Measurements from ENCODE around the gene ITPK1. TPM values are rescaled to one million over a fixed set of nuclear protein-coding genes. Genes with fewer than 3 reads are reported as not detected.
A peak's percentile ranks its signal among the peaks of the same experiment; 100 is the strongest.

ITPK1 gene
- total RNA-seq, 1 experiment from 2014 or later, result 133 TPM

DNA sequence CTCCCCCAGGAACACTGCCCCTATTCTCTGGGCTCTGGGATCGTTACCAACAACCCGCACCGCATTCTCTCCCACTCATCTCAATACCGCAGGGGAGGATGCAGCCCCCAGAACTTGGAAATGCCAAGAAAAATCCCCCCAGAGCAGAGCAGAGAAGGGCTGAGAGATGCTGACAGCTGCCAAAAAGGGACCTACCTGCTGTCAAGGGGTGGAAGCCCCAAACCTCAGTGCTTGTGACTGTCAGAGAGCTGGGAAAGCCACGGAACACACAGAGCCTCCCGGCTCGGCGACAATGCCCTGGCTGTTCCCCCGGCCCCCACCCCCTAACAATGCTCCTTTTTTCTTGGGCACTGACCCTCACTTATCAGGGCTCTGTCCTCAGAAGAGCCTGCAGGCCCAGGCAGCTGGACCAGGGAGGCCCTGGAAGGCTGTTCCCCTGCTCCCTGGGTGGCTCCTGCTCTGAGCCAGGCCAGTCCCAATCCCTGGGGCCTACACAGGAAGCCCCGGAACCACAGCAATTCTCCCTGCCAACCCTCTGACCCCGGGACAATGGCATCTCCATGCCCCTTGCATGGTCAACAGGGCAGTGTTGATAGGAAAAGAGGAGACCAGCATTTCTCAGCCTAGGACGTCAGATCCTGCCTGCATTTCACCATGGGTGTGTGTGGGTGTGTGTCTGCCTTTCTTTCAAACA lies 78.9 kb downstream of the ITPK1 start:
- peak; percentile 58 for DNase-seq (ENCODE audit: unreplicated experiment)
- TF ChIP-seq, protein P1, sequence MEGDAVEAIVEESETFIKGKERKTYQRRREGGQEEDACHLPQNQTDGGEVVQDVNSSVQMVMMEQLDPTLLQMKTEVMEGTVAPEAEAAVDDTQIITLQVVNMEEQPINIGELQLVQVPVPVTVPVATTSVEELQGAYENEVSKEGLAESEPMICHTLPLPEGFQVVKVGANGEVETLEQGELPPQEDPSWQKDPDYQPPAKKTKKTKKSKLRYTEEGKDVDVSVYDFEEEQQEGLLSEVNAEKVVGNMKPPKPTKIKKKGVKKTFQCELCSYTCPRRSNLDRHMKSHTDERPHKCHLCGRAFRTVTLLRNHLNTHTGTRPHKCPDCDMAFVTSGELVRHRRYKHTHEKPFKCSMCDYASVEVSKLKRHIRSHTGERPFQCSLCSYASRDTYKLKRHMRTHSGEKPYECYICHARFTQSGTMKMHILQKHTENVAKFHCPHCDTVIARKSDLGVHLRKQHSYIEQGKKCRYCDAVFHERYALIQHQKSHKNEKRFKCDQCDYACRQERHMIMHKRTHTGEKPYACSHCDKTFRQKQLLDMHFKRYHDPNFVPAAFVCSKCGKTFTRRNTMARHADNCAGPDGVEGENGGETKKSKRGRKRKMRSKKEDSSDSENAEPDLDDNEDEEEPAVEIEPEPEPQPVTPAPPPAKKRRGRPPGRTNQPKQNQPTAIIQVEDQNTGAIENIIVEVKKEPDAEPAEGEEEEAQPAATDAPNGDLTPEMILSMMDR (IDR thresholded peaks at IDR 0.05; ENCODE audit: unreplicated experiment), result no peak
- intact Hi-C loops (cut with micrococcal nuclease), result no loop called here
- peaks cover 67% of the 10 kb centered on the region for H3K4me1 Mint-ChIP-seq (ENCODE audit: insufficient read depth, unreplicated experiment)
- ChIA-PET POLR2A (interaction anchor here (0.5 kb wide), 1 partner anchor 210 kb away, joined by 3 read pairs; no protein-coding TSS in a partner anchor), CTCF (interaction anchor here (0.6 to 1.0 kb wide), 5 partner anchors 26 to 1547 kb away, joined by 3 read pairs; no protein-coding TSS in a partner anchor)
- peak overlapping the region; percentile 39 for H3K4me3 Mint-ChIP-seq (ENCODE audit: unreplicated experiment)
- H3K27me3 Mint-ChIP-seq (ENCODE audit: insufficient read depth, unreplicated experiment), result no peaks in the 10 kb centered on the region
- H3K27ac Mint-ChIP-seq (ENCODE audit: low read depth, unreplicated experiment), result peak overlapping the region; percentile 84
- no peaks in the 10 kb centered on the region for H3K9me3 Mint-ChIP-seq (ENCODE audit: unreplicated experiment)
- peaks cover 9% of the 10 kb centered on the region for H3K36me3 Mint-ChIP-seq (ENCODE audit: insufficient read depth, unreplicated experiment)
- no TSS peak for BruUV-seq (replicated peaks)

DNA sequence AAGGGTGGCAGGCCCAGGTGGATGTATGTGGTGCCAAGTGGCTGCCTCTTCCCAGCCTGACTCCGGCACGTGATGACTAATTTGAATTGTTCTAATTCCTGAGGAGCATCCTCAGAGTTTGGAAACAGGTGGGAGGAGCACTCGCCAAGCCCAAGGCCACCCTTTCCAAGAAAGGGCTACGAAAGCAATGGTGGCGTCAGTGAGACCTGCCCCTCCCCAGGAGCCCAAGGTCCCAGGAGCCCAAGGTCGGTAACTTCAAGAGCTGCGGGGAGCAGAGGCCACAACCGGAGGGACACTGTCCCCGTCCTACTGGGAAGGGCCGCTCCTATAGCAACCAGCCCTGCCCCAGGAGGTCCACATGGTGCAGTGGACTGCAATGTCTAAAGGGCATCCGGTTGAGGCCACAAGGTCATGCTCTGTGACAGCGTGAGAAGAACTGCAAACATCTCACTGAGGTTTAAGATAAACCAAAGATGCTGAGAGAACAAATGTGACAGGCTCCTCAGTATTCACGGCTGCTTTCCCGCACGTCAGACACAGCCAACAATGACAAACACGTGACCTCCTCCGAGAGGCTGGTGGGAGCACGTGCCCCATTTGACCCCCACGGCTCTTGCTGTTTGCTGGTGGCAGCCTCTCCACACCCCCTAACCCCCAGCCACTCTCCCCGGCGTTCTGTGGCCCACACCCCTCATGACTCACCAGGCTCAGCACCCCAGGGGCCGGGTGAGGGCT lies 79.6 kb downstream of the ITPK1 start:
- ChIA-PET CTCF (interaction anchor here (0.6 to 1.6 kb wide), 3 partner anchors 75 to 1548 kb away, joined by 3 to 5 read pairs (median 3); no protein-coding TSS in a partner anchor), POLR2A (interaction anchor here (0.7 to 1.7 kb wide), 2 partner anchors 8 to 169 kb away, joined by 3 to 5 read pairs; no protein-coding TSS in a partner anchor)
- intact Hi-C loops (cut with micrococcal nuclease), result no loop called here
- no TSS peak for BruUV-seq (replicated peaks)
- H3K4me1 Mint-ChIP-seq (ENCODE audit: insufficient read depth, unreplicated experiment), result peaks cover 65% of the 10 kb centered on the region
- H3K36me3 Mint-ChIP-seq (ENCODE audit: insufficient read depth, unreplicated experiment), result peaks cover 9% of the 10 kb centered on the region
- no peaks in the 10 kb centered on the region for H3K9me3 Mint-ChIP-seq (ENCODE audit: unreplicated experiment)
- TF ChIP-seq, protein P1 (IDR thresholded peaks at IDR 0.05; ENCODE audit: unreplicated experiment), result no peak
- H3K27ac Mint-ChIP-seq (ENCODE audit: low read depth, unreplicated experiment), result peak overlapping the region; percentile 84
- H3K27me3 Mint-ChIP-seq (ENCODE audit: insufficient read depth, unreplicated experiment), result no peaks in the 10 kb centered on the region
- DNase-seq (ENCODE audit: unreplicated experiment), result peak; percentile 78
- H3K4me3 Mint-ChIP-seq (ENCODE audit: unreplicated experiment), result peak overlapping the region; percentile 39

DNA sequence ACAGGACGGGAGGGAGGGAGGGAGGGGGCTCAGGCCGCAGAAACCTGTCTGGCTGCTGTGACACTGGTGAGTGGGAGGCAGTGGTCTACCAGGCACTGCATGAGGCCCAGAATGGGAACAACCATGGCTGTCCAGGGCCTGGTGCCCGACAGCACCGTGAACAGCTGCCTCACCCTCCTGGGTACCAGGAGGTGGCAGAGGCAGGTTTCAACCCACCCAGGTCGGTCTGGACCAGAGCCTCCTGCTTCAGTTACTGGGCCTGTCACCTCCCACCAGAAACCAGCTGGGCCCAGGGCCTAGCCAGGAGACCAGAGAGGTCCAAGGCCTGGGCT lies 80.2 kb downstream of the ITPK1 start:
- CTCF ChIA-PET, result interaction anchor here (1.6 kb wide), 1 partner anchor 78 kb away, joined by 5 read pairs; no protein-coding TSS in a partner anchor
- no TSS peak for BruUV-seq (replicated peaks)
- DNase-seq (ENCODE audit: unreplicated experiment), result no peak
- H3K27ac Mint-ChIP-seq (ENCODE audit: low read depth, unreplicated experiment), result peak overlapping the region; percentile 84
- H3K36me3 Mint-ChIP-seq (ENCODE audit: insufficient read depth, unreplicated experiment), result peaks cover 7% of the 10 kb centered on the region
- intact Hi-C loops (cut with micrococcal nuclease), result no loop called here
- peak overlapping the region; percentile 39 for H3K4me3 Mint-ChIP-seq (ENCODE audit: unreplicated experiment)
- H3K9me3 Mint-ChIP-seq (ENCODE audit: unreplicated experiment), result no peaks in the 10 kb centered on the region
- TF ChIP-seq, protein P1 (IDR thresholded peaks at IDR 0.05; ENCODE audit: unreplicated experiment), result no peak
- POLR2A ChIA-PET, result interaction anchor here (1.7 kb wide), 1 partner anchor 8 kb away, joined by 5 read pairs; no protein-coding TSS in a partner anchor
- no peaks in the 10 kb centered on the region for H3K27me3 Mint-ChIP-seq (ENCODE audit: insufficient read depth, unreplicated experiment)
- peaks cover 63% of the 10 kb centered on the region for H3K4me1 Mint-ChIP-seq (ENCODE audit: insufficient read depth, unreplicated experiment)

DNA sequence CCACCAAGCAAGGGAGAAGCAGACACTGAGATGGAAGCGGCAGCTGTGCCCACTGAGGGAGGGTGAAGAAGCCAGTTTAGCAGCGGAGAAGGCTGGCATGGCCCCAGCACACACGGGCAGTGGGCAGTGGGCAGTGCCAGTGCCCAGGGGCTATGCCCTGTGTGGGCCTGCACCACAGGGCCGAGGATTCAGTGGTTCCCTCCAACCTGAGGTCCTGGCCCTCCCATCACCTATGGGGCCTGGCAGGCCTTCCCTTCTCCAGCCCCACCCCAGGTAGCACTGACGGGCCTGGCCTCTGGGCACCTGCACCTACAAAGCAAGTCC lies 81.1 kb downstream of the ITPK1 start:
- TF ChIP-seq, protein P1 (IDR thresholded peaks at IDR 0.05; ENCODE audit: unreplicated experiment), result no peak
- Mint-ChIP-seq H3K27ac (ENCODE audit: low read depth, unreplicated experiment) (peak overlapping the region; percentile 35), H3K27me3 (ENCODE audit: insufficient read depth, unreplicated experiment) (no peaks in the 10 kb centered on the region), H3K36me3 (ENCODE audit: insufficient read depth, unreplicated experiment) (peaks cover 5% of the 10 kb centered on the region), H3K9me3 (ENCODE audit: unreplicated experiment) (no peaks in the 10 kb centered on the region), H3K4me1 (ENCODE audit: insufficient read depth, unreplicated experiment) (peaks cover 61% of the 10 kb centered on the region), H3K4me3 (ENCODE audit: unreplicated experiment) (no peak overlapping the region)
- ChIA-PET CTCF (interaction anchor here (1.6 kb wide), 1 partner anchor 79 kb away, joined by 5 read pairs; no protein-coding TSS in a partner anchor), POLR2A (interaction anchor here (1.7 kb wide), 1 partner anchor 9 kb away, joined by 5 read pairs; no protein-coding TSS in a partner anchor)
- DNase-seq (ENCODE audit: unreplicated experiment), result no peak
- intact Hi-C loops (cut with micrococcal nuclease), result no loop called here
- no TSS peak for BruUV-seq (replicated peaks)

Data from MCF 10A (cell line).